Activated effector memory CD4-positive, alpha-beta T cell treated with anti-CD3 and anti-CD28 coated beads, Interleukin-2, amount 50 U/mL, for 16 hours (primary cell): ENCODE results near the gene KIAA1755.
"Not testable (repeated sequence)": the region's sequence is repeated elsewhere in the genome, so short reads cannot be mapped to it uniquely, and the experiment has no call there.

Experiments
- DNase-seq: peaks from one replicate; pipeline ENCODE4 v3.0.0-alpha.2; 2020

Gene KIAA1755

DNA sequence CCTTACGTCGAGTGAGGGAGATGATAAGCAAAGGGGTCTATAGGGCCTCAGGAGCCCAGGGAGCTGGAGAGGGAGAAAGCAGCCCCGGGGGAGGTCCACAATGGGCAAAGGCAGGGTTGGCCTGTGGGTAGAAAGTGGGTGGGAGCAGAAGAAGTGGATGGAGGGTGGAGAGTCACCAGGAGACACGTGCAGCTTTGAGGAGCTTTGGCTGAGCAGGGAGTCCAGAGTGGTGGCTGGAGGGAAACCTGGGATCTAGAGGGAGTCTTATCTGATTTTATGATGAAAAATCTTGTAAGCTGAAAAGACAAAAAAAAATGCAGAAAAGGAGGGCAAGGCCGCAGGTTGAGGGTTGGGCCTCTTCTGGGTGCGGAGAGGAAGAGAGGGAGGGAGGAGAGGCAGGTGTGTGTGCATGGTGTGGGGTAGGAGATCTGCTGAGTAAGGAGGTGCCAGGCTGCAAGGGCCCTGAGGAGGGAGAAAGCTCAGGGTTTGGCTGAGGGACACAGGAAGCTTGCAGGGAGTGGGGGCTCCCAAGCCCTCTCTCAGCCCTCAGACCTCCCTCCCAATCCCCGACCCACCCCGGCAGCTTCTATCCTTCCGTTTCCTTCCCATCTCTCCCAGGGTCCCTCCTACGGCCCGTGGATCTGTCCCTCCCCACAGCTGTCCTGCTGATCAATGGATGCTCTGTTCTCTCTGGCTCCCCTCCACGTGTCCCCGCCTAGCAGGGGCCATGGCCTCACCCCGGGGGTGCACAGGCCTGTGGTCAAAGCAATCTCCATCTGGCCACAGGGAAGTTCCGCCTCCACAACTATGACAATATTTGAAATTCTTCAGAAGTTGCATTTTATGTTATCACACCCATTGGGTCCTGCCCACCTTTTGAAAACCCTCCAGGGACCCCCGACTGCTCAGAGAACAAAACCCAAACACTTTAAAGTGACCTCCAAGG is 26.3 kb upstream of the KIAA1755 start:
- DNase-seq: peak; percentile 42

DNA sequence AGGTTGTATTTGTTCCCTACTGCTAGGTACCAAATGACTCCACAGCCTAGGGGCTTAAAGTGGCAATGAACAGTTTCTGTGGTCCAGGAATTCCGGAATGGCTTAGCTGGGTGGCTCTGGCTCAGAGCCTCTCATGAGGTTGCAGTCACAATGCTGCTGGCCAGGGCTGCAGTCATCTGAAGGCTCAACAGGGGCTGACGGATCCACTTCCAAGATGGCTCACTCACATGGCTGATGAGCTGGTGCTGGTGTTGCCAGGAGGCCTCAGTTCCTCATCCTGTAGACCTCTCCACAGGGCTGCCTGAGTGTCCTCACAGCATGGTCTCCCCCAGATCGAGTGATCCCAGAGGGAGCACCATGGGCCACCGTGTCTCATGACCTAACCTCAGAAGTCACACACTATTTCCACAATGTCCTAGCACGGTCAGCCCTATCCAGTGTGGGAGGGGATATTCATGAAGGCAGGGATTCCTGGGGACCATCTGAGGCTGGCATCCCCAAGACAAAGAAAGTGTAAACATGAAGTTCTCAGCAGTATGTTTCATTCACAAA is 24.4 kb upstream of the KIAA1755 start:
- DNase-seq: peak; percentile 53

DNA sequence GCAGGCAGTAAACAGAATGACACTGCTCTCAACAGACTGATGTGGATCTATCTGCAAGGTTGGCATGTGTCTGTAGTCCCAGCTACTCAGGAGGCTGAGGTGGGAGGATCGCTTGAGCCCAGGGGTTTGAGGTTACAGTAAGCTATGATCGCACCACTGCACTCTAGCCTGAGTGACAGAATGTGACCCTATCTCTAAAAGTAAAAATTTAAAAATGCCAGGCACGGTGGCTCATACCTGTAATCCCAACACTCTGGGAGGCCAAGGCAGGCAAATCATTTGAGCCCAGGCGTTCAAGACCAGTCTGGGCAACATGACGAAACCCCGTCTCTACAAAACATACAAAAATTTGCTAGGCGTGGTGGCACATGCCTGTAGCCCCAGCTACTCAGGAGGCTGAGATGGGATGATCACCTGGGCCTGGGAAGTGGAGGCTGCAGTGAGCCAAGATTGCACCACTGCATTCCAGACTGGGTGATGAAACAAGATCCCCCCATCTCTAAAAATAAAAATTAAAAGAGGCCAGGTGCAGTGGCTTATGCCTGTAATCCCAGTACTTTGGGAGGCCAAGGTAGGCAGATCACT is 23.6 kb upstream of the KIAA1755 start:
- not testable (repeated sequence) for DNase-seq

DNA sequence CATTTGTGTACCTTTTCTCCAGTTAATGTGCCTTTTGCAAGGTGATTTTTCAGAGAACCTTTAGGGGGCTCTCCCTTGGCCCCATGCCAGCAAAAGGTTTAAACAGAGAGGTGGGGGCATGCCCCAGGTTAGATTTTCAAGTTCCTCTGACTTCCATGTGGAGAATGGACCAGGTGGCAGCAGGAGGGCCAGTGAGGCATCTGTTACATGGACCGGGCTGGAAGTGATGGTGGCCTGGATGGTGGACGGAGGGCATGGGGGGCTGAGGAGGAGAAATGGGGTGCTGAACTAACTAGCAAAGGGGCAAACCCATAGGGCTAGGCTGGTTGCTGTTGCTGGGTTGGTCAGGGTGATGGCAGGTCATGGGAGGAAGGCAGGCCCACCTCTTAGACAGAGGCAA is 22.7 kb upstream of the KIAA1755 start:
- peak; percentile 14 for DNase-seq

DNA sequence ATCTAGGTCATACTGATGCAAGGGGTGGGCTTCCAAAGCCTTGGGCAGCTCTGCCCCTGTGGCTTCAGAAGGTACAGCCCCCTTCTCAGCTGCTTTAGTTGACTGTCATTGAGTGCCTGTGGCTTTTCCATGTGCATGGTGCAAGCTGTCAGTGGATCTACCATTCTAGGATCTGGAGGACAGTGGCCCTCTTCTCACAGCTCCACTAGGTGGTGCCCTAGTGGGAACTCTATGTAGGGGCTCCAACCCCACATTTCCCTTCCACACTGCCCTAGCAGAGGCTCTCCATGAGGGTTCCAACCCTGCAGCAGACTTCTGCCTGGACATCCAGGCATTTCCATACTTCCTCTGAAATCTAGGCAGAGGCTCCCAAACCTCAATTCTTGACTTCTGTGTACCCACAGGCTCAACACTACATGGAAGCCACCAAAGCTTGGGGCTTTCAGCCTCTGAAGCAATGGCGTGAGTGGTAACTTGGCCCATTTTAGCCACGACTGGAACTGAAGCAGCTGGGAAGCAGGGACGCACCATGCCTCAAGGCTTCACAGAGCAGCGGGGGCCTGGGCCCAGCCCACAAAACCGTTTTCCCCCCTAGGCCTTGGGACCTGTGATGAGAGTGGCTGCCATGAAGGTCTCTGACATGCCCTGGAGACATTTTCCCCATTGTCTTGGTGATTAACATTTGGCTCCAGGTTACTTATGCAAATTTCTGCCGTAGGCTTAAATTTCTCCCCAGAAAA is 20.8 kb upstream of the KIAA1755 start:
- peak; percentile 34 for DNase-seq

DNA sequence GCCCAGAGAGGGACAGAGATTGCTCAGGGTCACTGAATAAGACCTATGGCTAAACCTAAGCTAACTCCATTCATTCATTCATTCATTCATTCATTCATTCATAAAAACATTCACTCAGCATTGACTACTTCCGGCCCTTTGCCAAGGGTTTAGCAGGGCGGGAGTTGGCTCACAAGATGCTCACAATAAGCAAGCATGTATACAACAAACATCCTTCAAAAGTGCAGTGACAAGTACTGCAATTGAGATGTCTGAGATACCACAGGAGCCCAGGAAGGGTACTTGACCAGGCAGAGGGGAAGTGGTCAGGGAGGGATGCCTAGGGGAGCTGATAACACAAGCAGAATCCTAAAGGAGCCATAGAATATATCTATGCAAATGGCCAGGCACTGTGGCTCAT is 18.2 kb upstream of the KIAA1755 start:
- no peak for DNase-seq

DNA sequence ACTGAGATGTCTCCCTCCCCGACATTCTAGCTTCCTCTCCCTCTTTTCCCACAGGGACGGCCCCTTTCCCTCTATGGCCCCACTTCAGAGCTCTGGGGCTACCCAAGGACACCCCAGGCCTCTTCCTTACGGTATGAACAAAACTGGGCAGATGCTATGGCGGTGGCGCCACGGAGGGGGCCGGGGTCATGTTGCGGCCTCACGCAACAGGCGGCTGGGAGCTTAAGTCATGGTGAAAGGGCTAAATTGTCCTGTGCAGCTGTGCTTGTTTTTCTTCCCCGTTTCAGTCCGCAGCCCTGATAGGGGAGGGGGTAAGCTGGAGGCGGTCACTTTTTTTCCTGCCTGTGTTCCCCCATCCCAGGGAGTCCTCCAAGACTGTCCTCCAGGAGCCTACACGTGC is 17.6 kb upstream of the KIAA1755 start:
- DNase-seq: no peak

DNA sequence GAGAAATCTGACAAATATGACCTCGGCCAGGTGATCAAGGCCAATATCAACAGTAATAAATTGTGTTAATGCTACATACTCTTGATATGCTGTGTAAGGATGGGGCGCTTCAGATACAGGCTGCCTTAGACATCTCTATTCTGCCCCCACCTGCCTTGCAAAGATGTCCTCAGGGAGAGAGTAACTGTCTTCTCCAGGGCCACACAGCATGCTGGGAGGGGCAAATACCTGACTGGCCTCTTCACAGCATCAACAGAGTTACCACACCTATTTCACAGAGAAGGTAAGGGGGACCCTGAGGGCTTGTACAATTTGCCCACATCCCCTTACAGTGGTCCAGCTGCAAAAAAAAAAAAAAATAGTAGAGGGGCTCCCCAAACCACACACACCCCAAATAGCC is 17.2 kb upstream of the KIAA1755 start:
- DNase-seq: no peak

DNA sequence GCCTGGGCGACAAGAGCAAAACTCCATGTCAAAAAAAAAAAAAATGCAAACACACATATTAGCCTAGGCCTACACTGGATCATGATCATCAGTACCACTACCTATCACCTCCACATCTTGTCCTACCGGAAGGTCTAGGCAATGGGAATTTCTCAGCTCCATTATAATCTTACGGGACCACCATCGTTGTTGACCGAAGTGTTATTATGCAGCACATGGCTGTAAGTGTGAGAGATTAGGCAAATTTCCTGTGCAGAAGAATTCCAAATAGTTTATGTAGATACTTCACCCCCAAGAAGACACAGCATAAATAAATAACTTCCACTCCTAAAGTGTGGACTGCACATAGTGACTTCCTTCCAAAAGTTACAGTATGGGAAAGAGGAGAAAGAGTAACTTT is 16.8 kb upstream of the KIAA1755 start:
- no peak for DNase-seq

DNA sequence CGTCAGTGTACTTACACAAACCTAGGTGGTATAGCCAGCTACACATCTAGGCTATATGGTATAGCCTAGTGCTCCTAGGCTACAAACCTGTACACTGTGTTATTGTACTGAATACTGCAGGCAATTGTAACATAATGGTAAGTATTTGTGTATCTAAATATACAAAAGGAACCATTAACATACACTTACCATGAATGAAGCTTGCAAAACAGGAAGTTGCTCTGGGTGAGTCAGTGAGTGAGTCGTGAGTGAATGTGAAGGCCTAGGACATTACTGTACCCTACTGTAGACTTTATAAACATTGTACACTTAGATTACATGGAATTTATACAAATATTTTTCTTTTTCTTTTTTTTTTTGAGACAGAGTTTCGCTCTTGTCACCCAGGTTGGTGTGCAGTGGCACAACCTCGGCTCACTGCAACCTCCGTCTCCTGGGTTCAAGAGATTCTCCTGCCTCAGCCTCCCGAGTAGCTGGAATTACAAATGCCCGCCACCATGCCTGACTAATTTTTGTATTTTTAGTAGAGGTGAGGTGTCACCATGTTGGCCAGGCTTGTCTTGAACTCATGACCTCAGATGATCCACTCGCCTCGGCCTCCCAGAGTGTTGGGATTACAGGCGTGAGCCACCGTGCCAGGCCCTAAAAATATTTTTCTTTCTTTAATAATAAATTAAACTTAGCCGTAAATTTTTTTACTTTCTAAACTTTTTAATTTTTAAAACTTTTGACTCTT is 15.4 kb upstream of the KIAA1755 start:
- DNase-seq: no peak

DNA sequence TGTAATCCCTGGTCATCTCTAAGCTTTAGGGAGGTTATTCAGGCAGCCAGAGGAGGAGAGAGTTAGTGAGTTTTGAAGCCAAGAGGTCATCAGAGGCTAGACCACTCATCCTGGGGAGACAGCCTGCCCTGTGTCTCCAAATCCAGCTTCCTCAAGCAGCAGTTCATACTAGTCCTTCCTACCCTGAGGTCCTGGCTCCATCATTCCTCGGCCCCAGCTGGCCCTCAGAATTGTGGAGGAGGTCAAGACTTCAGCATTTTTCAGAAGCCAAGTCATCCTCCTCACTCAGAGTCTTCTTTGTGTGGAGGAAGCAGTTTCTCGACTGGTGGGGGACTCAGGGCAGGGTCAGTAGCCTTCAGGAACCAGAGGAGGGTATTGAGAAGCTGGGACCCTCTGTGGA is 12.4 kb upstream of the KIAA1755 start:
- no peak for DNase-seq

DNA sequence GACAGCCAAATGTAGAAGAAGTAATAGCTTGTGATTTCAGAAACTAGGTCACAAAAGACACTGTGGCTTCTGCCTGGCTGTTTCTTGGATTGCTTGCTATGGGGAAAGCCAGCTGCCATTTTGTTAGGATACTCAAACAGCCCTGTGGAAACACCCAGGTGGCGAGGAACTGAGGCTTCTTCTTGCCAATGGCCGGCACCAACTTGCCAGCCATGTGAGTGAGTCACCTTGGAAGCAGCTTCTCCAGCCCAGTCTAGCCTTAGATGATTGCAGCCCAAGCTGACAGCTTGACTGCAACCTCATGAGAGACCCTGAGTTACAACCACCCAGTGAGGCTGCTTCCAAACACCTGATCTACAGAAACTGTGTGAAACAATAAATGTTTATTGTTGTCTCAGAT is 11.9 kb upstream of the KIAA1755 start:
- DNase-seq: no peak

DNA sequence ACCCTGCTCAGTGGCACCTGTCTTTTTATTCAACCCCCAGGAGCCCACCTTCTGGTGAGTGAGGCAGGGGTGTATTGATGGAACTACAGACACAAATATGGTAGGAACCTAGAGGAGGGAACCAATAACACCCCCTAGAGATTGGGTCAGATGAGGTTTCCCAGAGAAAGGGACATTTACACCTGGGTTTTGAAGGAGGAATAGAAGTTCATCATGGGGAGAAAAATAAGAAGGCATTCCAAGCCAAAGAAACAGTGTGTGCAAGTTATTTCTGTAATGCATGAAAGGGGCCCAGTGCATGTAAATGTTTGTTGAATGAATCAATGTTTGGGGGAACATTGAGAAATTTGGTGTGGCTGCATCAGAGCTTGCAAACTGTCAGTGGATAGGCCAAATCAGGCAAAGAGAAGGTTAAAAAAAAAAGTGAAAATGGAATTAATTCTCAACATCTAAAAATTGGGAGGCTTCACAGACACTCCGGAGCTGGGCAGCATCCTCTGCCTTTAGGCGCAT is 11.1 kb upstream of the KIAA1755 start:
- DNase-seq: no peak

DNA sequence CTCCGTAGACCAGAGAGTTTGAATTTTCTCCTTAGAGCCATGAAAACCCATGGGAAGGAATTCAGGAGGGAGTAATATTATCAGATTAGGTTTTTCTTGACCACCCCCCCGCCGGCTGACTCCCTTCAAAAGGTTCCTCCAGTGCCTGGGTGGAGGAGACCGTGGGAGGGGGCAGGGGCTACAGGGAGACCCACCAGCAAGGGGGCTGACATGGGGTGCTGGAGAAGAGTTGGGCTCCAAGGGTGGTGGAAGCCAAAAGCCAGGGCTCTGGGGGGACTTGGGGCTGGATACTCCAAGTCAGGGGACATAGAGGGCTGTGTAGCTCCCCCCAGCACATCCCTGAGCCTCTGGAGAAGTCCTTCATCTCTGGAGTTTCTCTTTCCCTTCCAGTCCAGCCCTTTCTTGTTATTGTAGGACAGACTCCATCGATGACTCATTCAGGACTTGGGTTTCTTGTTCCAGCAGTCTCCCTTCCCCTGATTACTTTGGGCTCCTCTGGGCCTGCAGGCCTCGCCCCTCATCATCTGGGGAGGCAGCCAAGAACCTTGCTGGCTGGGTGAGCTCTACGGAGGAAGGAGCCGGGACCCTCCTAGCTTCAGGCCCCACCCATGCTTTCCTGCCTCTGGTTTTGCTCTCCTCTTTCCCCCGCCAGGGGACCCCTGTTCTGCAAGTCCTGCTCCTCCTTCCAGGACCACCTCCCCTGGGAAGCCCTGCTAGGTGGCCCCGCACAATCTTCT is 10.5 kb upstream of the KIAA1755 start:
- DNase-seq: no peak

DNA sequence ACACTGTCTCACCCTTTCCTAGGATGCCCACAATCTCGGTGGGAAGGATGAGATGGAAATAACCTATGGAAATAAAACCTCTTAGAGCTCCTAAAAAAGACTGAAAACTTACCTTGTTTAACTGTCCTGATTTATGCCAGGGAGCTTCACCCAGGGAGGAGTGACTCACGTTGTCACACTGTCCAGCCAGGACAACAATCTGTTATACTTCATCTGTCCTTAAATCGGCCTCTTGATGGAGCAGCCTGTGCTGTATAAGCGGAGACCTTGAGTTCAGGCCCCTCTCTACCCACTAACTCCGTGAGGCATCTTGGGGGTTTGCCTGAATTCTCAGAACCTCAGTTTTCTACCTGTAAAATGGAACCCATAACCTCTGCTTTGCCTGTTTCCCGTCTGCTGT is 9.2 kb upstream of the KIAA1755 start:
- DNase-seq: no peak

DNA sequence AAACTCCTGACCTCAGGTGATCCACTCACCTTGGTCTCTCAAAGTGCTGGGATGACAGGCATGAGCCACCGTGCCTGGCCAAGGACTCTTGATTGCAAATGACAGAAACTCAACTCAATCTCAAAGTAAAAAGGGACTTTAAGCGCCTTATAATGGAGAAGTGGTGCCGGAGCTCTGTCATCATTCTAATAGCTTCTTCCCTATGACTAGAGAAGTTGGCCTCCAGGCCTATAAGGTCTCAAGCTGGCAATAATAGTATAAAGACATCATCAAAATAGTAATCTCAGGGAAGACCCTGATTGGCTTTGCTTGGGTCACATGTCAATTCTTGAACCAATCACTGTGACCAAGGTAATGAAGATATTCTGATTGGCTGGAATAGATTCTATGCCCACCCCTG is 8.5 kb upstream of the KIAA1755 start:
- no peak for DNase-seq

DNA sequence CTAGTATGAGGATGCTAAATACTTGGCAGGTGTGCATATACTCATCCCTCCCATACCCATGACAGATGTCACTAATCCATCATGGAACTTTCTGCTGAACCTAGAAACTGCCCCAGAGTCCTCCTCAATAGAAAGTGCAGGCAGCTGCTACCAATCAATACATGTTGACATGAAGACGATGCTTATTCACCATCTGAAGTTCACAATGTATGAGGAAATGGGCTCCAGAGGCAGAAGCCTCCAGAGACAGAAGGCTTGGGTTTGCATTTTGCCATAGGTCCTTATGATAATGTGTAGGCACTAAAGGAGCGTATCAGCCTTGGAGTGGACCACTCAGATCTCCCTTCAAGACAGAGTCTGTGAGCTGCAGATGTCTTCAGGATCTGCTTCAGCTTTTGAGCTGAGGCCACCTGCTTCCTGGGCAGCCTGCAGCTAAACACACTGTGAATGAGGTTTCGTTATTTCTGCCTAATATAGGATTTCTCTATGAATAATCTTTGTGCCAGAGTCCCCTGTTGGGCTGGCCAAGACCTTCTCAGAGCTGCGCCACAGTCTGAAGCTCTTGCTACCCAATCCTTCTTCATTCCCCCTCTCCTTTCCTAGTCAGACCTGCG is 7.5 kb upstream of the KIAA1755 start:
- no peak for DNase-seq

DNA sequence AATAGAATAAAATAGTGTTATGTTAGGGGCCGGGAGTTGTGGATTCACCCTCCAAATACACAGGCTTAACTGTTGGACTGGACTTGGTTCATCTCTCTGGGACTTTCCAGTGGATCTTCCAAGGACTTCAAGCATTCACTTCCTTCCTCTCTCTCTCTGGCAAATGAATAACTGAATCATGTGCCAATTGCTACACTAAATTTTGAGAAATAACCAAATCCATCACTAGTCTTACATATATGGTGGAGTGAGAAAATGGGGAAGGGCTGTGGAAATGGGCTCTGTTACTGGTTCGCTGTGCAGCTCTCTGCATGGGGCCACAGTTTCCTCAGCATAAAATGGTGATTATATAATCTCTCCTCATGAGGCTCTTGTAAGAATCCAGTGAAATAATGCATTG is 6.8 kb upstream of the KIAA1755 start:
- no peak for DNase-seq

DNA sequence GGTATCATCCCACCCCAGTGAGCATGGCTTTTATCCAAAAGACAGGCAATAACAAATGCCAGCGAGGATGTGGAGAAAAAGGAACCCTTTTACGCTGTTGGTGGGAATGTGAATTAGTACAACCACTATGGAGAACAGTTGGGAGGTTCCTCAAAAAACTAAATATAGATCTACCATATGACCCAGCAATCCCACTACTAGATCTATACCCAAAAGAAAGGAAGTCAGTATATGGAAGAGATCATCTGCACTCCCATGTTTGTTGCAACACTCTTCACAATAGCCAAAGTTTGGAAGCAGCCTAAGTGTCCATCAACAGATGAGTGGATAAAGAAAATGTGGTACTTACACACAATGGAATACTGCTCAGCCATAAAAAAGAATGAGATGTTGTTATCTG is 5.9 kb upstream of the KIAA1755 start:
- DNase-seq: no peak

DNA sequence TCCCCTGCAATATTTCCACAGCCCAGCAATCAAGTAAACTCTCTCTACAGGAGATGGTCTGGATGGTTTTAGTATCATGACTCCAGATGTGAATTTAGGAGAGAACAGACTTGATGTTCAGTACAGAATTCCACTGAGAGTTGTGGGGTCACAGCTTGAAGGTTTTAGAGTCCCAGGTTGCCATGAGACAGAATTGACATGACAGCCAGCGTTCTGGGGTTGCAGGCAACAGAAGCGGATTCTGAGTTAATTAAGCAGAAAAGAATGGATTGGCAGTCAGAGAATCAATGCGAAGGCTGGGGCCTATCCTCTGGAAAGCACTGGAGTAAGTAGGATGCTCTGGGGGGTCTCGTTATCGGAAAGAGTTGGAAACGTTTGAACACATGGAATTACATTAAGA is 2.4 kb upstream of the KIAA1755 start:
- no peak for DNase-seq

DNA sequence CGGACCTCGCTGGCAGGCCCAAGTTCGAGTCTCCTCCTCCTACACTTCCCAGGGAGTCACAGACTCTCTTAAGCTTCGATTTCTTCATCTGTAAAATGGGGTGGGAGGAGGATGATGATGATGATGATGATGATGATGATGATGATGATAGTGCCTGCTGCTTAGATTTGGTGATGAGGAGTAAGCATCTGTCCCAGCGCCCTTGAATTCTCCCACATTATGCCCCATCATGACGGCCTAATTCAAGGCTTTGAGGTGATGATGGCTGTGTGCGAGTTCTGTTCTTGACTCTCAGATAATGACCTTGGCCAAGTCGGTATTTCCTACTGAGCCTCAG is 487 bp upstream of the KIAA1755 start:
- no peak for DNase-seq

DNA sequence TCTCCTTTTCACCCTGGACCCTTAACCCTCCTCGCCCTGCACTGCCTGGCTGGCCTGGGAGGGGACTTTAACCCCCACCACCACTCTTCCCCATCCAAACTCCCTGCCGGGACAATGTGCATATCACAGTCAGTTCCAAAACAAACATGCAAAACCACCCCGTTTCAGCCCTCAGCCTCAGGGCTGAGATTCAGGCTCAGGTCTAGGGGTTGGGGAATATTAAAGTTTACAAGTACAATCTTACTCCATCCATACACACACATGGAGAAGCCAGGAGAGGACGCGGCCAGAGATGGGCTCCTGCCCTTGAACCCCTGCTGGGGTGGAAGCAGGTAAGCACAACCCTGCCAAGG is 534 bp downstream of the KIAA1755 start:
- DNase-seq: no peak
